IPS-18c (cell line): ENCODE measurements around the gene GFM1.
A peak's percentile ranks its signal among the peaks of the same experiment; 100 is the strongest.
"Not testable (repeated sequence)": the region's sequence is repeated elsewhere in the genome, so short reads cannot be mapped to it uniquely, and the experiment has no call there.

ENCODE experiments used
- H3K4me3 ChIP-seq: 2 replicates; pipeline ENCODE4 v1.7.0; 2013; ENCODE audit warnings: low read depth, mild to moderate bottlenecking, low read length, moderate library complexity; ENCODE audit not compliant: insufficient read depth
- H3K9me3 ChIP-seq: one replicate; pipeline ENCODE4 v1.6.1; 2013; ENCODE audit warnings: mild to moderate bottlenecking, low read length, moderate library complexity; ENCODE audit not compliant: control insufficient read depth, insufficient read depth

Gene GFM1

DNA sequence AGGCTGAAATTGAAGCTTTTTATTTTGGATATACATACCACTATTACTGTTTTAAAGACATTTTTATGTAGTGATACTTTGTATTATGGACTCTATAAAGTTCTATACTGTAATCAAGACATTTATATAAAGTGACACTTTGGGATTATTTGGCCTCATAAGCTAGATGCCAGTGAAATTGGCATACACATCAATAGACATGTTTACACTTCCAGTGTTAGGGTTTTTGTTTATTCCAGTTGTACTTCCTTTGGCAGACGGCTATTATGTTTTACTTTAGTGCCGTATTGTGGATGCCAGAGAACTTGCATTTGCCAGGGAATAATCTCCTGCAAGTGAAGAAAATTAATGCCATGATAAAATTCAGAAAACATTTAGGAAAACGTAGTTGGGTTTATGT is 22.1 kb downstream of the GFM1 start:
- no peak overlapping the region for H3K4me3 ChIP-seq
- H3K9me3 ChIP-seq, result no peaks in the 10 kb centered on the region

DNA sequence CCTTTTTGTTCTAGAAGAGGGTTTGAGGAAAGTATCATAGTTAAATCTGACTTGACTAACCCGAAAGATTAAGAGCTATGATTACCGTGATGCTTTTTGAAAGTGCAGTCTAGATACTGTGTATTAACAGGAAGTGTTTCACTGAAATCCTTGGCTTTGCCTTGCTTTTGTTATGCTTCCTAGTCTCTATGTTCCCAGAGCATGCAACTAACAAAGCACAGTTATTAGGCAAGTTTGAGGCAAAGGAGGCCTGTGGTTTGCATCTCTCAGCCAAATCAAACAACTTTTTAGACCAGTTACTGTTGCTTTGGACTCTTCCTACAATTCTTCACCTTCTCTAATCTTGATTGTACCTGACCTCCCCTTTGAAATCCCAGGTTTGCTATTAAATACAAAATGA is 24.2 kb downstream of the GFM1 start:
- Histone ChIP-seq H3K9me3 (no peaks in the 10 kb centered on the region), H3K4me3 (no peak overlapping the region)

DNA sequence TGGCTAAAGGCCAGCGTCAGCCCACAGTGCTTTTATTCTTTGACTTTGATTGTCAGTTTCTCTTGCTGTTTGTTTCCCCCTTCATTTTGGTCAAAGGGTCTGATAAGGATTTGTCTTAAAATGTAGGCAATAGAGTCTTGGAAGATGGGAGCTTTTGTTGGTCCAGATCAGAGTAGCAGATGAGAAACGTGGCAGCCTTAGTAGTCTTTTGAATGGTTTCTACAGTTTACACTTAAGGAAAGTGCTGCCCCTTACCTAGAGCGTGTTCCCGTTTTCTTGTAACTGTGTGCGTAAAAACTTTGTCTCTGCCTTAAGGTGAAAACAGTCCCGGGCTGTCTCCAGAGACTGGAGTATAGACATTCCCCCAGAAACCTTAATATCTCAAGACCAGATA is 27.5 kb downstream of the GFM1 start:
- H3K4me3 ChIP-seq, result peak overlapping the region; percentile 81
- no peaks in the 10 kb centered on the region for H3K9me3 ChIP-seq

DNA sequence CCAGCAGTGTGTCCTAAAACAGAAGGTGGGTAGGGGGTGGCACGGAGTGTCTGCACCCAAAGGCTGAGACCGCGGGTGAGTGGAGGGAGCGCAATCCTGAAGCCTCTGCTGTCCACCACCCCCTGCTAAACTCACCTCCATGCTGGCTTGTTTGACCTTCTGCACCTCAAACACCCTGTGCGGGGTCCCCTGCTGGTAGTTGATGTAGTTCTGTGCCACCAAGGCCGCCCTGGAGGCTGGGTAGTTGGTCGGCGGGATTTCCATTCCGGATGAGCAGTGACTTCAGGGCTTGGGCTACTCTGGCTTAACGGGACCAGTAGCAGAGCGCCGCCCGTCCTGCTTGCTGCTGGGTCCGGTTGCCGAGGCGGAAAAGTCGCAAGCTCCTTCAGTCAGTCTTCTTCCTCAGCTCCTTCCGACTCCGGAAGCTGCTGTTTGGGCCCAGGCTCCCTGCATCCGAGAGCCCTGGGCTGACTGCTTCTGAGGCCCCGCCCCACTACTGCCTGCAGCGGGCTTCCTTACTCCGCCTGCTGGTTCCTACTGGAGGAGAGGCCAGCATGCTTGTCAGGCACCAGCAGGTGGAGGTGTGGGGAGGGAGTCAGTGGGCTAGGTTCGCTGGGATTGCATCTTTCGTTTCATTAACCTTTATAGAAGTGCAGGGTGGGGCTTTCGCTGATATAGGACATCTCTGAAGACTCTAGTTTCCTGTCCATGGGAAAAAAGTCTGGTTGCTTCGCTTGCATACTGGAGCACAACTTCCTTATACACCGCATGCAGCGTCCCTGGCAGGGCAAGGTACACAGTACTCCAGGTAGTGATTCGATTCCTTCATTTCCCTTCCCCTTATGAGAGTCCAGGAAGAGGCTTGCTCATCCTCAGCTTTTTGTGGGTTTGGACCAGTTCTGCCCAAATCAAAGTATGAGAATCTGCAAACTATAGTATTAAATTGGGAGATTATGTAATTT is 28.2 kb downstream of the GFM1 start, which contains the start of gene LXN:
LXN (minus strand) TSS at position 434 of the 962 bp plus-strand sequence; CDS start at position 264, 170 bp downstream.
- peak within 1 kb of the TSS; percentile 81 for H3K4me3 ChIP-seq
- H3K9me3 ChIP-seq, result no peaks in the 10 kb centered on the region

DNA sequence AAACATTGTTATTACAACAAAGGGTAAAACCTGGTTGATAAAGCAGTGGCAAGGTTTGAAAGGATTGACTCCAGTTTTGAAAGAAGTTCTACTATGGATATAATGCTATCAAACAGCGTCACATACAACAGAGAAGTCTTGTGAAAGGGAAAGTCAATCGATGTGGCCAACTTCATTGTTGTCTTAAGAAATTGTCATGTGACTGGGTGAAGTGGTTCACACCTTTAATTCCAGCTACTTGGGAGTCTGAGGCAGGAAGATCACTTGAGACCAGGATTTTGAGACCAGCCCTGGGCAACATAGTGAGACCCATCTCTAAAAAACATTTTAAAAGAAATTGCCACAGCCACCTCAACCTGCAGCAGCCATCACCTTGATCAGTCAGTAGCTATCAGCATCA is 34.4 kb downstream of the GFM1 start:
- no peak overlapping the region for H3K4me3 ChIP-seq
- no peaks in the 10 kb centered on the region for H3K9me3 ChIP-seq

DNA sequence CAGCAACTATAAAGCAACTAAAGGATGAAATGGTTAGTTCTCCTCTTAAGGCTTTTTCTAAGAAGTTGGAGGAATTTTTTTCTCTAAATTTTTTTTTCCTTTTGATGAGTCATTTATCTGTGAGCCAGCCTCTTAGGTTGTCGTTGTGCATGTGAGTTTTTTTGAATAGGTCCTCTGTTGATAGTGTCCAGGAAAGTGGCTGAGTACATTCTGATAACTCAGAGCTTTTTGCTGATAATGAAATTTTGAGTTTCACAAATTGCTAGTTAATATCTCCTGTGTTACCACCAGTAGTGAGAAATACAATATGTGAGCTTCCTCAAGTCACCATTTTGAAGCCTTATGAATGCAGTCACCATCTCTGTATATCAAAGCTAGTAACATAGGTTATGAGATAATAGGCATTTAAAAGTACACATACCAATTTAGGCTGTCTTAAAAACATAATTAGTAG is 35.2 kb downstream of the GFM1 start:
- no peaks in the 10 kb centered on the region for H3K9me3 ChIP-seq
- no peak overlapping the region for H3K4me3 ChIP-seq

DNA sequence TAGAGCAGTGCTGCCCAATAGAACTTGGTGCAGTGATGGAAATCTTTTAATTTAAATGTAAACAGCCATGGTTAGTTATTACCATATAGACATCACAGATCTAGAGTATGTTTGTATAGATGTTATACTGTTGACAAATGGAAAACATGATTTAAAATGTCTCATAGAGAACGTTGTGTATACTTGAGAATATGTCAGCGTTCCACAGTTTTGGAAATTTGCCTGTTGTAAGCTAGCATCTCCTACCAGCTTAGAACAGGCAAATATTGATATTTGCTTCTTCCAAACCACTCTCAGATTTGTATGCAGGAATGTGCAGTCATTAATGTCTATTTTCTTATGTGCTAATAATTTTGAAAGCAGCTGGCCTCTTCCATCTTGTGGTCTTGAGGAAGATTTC is 36.5 kb downstream of the GFM1 start:
- Histone ChIP-seq H3K9me3 (no peaks in the 10 kb centered on the region), H3K4me3 (no peak overlapping the region)

DNA sequence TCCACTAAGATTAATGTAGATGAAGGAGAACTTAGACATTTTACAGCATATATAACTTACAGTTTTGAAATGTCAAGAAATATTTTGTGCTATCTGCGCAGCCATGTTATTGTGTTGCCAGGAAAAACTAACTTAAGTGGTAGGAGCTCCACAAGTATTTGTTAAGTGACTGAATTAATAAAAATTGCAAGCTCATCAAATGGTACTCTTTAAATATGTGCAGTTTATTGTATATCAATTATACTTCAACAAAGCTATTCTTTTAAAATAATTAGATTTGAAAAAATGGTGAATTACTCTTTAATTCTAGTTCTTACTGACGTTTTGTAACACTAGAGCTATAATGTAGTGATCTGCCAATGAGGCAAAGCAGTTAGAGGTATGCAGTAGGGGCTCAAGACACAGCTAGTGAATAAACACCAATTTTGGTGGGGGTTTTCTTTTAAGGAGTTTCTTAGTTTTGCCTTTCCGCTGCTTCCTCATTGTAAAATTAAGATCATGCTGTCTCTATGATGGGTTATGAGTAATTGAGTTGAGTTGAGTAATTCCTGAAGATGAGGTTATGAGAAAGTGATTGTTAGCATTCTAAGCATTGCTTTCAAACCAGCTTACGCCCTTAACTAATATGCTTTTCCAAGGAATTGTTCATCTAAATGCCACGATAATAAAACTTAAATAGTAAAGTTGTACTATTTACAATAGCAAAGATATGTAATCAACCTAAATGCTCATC is 39.1 kb downstream of the GFM1 start:
- H3K4me3 ChIP-seq, result no peak overlapping the region

DNA sequence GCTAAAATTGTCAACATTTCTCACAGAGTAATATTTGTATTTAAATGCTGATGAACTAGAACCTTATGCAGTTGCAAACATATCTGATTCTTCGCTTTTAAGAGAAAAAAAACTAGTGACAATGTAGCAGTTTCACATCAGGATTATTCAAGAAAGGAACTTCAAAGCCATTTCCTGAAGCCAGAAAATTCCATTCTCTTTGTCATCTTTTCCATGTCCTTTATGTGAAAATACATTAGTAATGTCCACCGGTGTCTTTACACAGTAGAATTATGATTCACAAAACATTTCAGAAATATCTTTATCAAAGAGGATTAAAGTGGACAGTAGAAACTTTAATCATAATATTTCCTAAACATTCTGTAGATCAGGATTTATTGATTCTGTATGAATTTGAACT is 40.8 kb downstream of the GFM1 start:
- Histone ChIP-seq H3K9me3 (no peaks in the 10 kb centered on the region), H3K4me3 (no peak overlapping the region)

More for the DNA sequence above, 39.1 kb downstream of the GFM1 start:
- H3K9me3 ChIP-seq, result no peaks in the 10 kb centered on the region

DNA sequence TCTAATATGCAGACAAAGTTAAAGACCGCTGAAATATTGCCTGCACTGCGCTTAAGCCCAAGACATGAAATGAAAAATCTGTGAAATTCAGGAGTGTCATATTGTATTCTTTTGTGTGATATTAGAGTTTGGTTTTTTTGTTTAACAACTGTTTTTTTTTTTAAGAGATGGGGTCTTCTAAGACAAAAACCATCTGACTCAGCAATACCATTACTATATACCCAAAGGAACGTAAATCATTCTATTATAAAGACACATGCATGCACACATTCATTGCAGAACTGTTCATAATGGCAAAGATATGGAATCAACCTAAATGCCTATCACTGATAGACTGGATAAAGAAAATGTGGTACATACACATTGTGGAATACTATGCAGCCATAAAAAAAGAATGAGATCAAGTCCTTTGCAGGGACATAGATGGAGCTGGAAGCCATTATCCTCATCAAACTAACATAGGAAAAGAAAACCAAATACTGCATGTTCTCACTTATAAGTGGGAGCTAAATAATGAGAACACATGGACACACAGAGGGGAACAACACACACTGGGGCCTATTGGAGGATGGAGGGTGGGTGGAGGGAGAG is 49.6 kb downstream of the GFM1 start:
- H3K9me3 ChIP-seq, H3K4me3 ChIP-seq: not testable (repeated sequence)

DNA sequence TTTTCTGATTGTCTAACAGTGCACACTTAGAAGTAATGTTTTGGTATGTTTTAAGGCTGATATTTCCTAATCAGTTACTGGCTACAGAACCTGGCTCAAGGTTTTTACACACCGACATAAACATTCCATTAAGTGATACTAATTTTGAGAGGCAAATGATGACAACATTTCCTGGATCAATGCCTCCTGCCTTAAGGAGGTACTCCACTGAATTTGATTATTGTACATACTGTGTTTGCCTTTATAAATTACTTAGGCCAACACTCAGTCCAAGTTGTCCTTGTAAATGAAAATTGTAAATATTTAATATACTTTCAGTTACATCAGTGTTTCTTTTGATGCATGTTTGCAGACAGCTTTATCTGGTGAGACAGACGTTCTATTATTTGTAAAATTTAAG is 52.3 kb downstream of the GFM1 start:
- H3K4me3 ChIP-seq, result no peak overlapping the region
- H3K9me3 ChIP-seq, result no peaks in the 10 kb centered on the region

DNA sequence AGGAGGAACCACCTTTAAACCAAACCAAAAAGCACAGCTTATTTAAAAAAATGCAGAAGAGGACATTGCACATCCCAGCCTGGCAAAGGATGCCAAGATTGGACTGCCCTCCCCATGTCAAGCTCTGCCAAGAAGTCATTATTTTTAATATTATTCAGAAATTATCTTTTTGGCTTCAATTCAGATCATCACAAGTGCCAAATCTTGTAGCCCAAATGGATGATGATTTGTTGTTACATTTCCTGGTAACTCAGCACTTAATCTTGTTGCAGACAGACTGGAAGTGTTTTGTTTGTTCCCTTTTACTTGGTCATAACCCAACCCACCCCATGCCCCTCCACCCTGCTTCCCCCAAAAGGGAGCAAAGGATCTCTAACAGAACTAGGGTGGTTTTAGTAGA is 56.2 kb downstream of the GFM1 start:
- Histone ChIP-seq H3K9me3 (no peaks in the 10 kb centered on the region), H3K4me3 (no peak overlapping the region)

DNA sequence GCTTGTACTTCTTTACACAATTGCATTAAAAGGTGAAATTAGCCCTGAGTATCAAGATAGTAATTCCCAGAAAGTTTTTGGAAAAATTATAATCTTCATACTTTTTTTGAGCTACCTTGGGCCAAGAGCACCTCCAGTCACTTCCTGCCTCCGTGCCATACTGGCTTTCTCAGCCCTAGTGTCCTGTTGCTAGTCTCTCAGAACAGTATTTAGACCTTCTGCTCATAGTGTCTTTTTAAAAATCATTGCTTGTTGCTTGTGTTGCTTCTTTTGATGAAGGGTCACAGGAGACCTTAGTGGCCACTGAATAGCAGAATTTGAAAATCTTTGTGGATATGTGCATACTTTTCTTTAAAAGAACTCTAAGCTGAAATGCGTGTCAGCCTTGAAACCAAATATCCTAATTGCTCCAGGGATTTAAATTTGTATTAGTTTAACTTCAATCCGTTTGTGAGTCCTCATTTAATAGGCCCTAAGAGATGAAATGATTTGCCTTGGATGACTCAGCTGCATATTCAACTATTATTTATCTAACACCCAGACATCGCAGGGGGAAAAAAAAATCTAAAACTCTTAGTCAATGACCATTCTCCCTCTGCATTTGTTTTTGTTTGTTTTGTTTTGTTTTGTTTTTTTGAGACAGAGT is 57.2 kb downstream of the GFM1 start:
- H3K4me3 ChIP-seq, result no peak overlapping the region
- H3K9me3 ChIP-seq, result no peaks in the 10 kb centered on the region

DNA sequence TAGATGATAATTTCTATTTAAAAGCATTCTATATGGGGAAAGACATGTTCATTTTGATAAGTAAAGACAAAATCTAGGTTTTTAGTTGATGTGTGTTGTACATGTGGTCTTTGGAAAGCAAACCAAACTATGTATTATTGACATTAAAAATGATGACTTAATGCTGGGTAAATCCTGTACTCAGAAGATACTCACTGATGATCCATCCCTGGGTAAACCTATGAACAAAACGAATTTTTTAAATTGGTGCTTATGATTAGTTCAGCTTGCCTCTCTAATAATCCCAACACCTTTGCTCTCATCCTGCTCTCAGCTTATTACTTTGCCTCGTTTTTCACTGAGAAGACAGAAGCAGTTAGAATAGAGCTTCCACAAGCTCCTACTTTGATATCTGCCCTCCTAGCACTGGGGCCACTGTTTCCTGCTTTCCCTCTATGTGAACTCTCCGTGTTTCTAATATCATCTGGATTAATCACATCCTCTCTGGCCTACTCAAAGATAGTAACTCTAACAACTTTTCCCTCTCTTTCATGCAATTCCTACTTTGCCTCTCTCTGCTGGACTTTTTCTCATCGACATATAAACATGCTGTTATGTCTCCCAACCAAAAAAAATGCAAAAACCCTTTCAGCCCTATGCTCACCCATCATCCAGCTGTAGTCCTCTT is 58.6 kb downstream of the GFM1 start:
- no peaks in the 10 kb centered on the region for H3K9me3 ChIP-seq
- no peak overlapping the region for H3K4me3 ChIP-seq

DNA sequence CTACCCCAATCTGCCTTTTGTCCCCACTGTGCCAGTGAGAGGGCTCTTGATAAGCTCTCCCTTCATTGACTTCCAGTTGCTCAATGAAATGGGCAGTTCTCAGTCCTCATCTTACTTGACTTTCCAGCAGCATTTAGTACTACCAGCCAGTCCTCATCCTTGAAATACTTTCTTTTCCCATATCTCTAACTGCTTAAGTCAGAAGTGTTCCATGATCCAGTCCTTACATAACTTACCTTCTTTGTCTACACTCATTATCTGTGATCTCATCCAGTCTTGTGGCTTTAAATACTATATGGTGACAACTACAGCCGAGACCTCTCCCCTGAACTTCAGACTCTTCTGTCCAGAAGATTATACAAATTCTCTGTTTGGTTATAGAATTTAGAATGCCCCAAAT is 59.2 kb downstream of the GFM1 start:
- Histone ChIP-seq H3K4me3 (no peak overlapping the region), H3K9me3 (no peaks in the 10 kb centered on the region)

DNA sequence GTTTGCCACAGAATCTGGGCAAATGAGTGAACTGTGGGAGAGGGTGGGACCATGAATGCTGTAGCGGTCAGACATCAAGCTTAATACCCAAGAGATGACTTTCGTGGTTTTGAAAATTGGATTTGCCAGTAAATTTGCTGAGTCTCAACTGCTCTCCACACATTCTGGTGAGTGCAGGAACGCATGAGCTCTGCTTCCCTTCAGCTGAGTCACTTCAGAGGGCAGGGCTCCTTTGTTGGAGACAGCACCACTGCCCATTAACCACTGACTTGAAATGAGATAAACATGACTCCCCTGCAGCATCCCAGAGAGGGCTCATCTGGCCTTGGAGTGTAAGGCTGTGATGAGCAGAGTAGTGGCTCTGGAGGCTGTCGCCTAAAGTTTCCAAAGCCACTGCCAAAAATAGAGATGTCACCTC is 65.3 kb downstream of the GFM1 start:
- H3K4me3 ChIP-seq, result no peak overlapping the region
- H3K9me3 ChIP-seq, result no peaks in the 10 kb centered on the region

DNA sequence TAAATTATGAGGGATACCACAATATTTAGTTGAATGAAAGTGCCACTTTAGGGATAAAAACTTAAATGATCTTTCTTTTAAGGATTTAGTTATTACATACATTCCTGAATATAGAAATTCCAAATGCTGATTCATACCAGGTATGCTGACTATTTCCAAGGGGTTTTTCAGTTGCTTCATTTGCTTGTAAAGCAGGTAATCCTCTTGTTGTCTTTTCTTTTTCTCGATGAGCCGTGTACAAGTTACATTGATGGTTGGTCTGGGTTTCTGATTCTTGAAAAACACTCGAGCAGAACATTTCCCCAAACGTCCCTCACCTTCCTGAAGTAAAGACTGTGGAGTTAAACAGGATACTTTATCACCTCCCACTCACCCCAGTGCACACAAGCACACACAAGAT is 66.3 kb downstream of the GFM1 start:
- Histone ChIP-seq H3K9me3 (no peaks in the 10 kb centered on the region), H3K4me3 (no peak overlapping the region)
